HG03342 (cell line): ENCODE measurements around the gene BRPF1.
"Not testable (repeated sequence)": the region's sequence is repeated elsewhere in the genome, so short reads cannot be mapped to it uniquely, and the experiment has no call there.

ENCODE experiments used
- ATAC-seq: cut with Tn5 transposase; IDR thresholded peaks from one replicate; pipeline ENCODE4 v1.9.1; 2021; ENCODE audit warnings: mild to moderate bottlenecking, moderate library complexity; ENCODE audit not compliant: unreplicated experiment

The BRPF1 gene

DNA sequence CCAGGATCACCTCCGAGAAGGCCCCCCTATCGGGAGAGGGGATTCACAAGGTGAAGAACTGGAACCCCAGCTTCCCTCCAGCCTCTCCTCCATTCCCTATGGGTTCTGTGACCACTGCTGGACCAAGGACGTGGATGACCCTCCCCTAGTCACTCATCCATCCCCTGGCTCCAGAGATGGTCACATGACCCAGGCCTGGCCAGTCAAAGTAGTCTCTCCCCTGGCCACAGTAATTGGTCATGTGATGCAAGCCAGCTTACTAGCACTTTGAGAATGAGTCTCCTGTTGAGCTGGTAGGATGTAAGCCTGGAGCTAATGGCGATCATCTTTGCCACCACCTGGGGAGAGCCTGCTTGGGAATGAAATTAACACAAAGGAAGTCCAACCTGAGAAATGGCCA is 34.3 kb downstream of the BRPF1 start:
- no peak for ATAC-seq

DNA sequence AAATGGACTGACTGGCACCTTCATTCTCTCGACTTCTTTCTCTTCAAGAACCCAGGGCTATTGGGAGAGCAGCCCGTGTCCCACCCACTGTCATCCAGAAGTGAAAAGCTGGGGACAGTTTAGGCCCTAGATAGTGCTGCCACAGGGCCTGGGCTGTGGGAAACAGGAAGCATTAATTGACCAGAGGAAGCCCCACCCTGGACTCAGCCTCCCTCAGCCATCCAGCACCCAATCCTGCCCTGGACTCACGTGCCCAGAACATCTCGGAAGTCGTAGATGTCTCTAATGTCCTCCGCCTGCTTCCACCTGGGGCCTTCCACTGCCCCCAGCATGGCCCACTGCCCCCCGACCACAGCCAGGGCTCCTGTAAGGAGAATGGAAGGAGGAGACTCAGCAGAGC is 35.9 kb downstream of the BRPF1 start:
- no peak for ATAC-seq

DNA sequence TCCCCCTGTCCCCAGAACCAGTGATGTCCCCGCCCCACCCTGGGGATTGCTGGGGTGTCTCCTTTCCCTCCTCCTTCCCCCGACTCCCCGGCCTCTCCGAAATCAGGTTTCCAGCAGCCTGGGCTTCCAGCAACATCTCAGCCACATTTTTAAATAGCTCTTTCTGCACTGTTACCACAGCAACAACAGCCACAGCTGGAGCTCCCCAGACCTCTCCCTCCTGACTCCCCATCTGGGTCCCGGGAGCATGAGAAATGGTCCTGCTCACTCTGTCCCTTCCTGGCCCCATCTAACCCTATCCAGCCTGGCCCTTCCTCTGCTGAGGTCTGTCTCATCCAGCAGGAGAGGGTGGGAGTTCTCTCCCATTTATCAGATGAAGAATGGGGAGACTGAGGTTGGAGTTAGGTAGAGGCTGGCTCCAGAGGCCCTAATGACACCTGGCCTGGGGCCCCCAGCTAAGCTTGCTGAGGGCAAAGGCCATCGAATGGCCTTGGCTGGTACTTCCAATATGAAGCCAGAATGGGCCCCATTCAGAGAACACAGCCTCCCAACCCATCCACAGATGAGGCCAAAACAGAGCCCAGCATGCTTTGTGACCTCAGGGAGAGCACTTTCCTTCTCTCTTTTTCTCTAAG is 36.7 kb downstream of the BRPF1 start:
- ATAC-seq: no peak

DNA sequence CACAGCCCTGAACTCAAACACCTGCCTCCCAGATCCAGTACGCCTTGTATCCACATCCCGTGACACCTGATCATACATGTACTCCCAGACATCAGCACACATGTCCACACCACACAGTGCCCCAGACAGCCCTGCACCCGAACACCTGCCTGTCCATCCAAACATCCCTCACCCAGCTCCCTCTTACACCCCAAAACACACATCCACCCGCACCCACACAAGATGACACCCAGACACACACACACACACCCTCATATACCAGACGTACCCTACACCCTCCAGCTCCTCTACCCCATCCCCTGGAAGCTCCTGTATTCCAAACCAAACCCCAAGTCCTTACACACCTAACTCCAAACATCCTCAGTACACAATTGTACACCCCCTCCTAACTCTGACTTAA is 37.5 kb downstream of the BRPF1 start:
- no peak for ATAC-seq

DNA sequence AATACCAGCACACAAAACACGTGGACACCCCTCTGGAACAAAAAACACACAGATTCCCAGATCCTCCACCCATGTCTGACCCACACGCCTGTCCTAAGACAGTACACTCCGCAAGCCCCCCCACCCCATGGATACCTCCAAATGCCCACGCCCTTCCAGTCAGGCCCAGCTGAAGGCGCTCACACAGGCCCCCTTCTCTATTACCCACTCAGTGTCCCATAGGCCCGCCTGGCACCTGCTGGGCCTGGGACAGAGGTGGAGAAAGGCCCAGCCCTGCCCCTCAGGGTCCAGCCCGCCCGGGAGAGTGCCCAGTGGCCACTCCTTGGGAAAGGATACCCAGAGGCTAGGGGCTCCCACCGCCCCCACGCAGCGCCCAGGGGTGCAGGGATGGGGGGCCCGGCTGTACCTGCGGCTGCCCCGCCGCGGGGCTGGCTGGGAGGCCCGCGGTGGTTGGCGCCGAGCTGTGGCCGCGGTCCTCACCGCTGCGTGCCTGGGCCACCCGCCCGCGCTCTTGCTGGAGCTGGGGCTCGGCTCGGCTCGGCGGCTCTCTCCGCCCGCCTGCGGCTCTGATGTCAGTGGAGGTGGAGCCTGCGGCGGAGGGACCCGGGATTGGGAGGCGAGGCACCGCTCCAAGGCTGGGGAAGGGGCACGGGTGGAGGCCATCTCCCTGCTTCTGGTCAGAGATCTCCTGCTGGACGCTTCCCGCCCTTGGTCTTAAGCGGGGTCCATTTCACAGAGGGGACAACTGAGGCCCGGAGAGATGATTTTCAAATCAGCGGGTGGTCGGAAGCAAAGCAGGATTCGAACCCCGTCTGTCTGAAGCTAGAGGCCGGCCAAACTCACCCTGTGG is 38.1 kb downstream of the BRPF1 start, which contains the start of gene CAMK1:
Gene CAMK1, minus strand, starts transcription at position 522 of the 850 bp plus-strand sequence. CDS start 2,198 bp downstream, outside the sequence.
- peak; percentile 51 for ATAC-seq

DNA sequence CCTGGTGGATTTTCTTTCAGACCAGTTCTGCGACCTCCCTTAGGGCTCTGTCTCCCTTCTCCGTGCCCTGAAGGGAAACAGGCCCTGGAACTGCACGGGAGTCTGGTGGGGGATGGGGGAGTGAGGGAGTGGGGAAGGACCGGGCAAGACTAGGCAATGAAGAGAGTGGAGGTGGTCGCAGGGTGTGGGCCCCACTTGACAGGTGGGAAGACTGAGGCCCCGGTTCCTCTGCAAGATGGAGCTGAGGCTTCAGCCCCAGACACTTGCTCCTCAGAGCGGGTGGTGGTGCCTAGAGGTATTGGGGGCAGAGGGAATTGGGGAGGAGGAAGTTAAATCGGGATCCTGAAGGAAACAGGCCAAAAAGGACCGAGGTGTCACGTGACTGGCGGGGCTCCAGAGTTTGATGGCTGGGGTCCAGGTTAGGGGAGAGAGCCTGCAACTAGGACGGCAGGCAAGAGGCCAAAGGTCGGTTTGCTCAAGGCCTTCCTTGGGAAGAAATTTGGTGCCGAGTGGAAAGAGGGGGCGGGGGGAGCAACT is 38.8 kb downstream of the BRPF1 start:
- no peak for ATAC-seq

DNA sequence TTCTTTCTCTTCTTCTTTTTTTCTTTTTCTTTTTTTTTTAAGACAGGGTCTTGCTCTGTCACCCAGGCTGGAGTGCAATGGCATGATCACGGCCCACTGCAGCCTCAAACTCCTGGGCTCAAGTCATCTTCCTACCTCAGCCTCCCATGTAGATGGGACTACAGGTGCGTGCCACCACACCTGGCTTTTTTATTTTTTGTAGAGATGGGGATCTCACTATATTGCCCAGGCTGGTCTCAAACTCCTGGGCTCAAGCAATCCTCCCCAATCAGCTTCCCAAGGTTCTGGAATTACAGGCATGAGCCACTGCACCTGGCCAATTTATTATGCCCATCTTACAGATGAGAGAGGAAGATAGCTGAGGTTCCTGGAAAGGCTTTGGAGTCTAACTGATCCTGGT is 39.5 kb downstream of the BRPF1 start:
- ATAC-seq: not testable (repeated sequence)

DNA sequence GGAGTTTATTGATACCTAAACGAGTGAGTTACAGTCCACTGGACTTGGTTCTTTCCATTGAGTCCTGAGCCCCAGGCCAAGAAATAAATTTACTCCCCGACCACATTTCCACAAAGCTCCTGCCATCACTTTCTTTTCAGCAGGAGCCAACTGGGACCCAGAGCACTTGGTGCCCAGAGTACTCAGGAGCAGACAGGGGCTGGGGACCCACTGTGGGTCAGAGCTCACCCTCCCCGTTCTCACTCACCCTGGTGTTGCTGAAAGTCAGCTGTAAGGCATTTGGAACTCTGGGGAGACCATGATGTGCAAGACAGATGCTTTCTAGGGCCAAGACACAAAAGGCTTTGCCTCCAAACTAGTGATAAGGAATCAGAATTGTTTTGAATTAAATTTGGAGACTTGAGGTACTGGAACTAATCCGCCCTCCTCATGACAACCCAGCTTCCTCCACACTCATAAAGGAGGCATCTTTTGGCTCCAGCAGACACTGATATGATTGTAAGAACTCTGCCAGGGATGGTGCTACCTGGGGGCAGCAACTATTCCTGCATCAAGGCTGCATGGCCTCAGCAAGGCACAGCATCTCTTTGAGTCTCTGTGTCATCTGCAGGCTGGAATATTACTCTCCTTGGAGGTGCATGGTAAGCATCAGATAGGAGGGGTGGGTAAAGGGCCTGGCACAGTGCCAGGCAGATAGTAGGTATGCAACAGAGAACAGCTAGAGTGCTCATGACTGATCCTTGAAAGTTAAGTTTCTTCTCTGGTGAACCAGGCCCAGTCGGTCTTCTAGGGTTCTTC is 45.6 kb downstream of the BRPF1 start:
- ATAC-seq: no peak

DNA sequence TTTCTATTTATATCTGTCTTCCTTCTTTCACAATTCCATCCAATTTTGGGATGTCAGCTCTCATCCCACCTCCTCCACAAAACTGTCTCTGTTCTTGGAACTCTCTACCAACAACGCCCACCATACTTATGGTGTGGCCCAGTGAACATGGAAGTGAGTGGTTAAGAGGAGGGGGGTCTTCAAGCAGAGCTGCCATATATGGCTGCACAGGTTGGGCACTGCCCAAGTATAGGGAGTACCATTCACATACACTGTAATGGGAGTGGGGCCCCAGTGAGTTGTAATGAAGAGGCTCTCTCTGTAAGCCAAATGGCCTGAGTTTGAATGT is 46.1 kb downstream of the BRPF1 start:
- no peak for ATAC-seq

DNA sequence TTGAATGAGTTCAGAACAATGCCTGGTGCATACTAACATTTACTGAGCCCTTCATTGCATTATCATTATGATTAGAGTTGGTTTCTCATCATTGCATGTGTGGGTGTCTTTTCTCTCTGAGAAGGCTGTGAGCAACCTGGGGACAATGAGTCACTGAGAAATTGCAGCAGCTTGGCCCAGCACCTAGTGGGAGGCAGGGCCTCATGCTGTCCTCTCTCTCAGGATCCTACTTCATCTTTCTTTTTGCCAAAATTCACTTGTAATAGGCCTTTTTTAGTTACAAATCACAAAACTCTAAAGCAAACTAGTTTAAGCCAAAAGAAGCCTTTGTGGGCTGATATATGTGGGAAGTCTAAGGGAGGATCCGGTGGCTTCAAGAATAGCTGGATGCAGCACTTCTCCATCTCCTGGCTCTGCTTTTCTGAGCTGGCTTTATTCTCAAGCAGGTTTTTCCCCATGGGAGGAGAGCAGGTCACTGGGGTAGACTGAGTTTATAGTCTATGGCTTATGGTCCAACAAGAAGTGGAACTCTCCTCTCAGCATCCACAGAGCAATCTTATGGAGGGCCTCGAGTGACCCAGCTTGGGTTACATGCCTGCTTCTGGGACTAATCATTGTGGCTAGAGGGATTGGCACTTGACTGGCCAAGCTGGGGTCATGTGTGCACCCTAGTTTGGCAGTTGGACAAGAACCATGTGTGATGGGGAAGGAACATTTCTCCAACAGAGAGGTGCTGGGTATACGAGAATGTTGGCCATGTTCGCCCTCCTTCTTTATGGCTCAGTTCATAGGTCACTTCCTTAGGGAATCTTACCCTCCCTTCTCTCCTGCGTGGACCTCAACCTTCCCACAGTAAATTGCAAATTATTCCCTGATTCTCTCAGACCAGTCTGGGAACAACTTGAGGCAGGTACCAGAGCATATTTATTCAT is 46.9 kb downstream of the BRPF1 start:
- ATAC-seq: no peak

DNA sequence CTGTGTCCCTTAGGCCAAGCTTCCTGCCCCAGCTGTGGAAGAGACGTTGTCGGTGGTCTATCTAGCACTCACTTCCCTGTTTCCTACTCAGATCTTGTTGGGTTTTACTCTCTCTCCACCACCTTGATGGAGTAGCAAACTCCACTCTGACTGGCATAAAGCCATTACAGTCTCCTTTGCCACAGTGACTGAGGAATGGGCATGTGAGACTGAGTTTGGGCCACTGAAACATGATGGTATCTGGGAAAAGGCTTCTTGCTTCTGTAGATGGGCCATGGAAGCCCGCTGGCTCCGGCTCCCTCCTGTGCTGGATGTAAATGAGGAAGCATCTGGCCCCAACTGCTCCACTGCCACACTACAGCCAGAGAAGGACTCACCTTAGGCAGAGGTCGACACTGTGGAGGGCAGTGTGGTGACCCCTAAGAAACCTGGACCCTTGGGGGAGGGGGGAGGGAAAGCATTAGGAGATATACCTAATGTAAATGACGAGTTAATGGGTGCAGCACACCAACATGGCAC is 47.6 kb downstream of the BRPF1 start:
- ATAC-seq: no peak

DNA sequence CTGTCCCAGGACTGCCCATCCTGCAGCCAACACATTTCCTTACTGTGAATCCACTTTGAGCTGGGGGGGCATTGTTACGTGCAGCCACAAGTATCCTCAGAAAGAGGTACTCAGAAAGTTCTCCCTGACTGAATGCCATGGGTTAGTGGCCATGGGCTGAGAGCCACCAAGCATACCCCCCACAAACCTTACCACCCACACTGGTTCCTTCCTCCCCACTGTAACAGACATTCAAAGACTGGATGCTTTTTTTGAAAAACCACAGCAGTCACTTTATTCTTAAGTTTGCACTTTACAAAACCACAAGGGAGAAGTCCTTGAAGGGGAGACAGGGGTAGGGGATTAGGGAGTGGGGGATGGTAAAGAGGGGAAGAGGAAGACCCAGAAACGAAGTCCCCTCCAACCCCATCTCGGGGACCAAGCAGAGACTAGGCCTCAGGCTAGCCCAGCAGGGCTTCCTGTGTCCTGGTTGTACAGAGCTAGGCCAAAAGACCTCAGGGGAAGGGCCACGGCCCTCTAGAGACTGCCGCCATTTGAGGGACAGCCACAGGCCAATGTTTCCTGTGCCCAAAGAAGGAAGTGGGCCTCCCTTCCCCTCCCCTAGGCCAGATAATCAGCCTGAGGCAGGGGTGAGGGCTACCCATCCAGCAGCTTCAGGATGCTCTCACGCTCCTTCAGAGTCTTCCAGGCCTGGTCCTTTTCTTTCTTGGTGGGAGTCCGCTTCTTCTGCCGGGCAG is 48.4 kb downstream of the BRPF1 start:
- peak; percentile 53 for ATAC-seq

DNA sequence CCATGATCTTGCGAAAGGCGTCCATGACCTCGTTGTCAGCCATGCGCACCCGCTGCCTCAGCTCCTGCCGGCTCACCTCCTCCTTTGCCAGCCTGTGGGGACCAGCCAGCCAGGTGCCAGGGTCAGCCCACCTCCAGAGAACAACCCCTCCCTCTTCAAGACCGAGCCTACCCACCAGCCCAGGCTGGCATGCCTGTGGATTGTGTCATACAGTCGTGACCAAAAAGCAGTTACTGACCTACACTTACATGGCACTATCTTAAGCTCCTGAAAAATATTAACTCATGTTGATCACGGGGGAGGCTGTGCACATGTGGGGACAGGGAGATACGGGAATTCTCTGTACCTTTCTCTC is 48.9 kb downstream of the BRPF1 start:
- ATAC-seq: no peak

DNA sequence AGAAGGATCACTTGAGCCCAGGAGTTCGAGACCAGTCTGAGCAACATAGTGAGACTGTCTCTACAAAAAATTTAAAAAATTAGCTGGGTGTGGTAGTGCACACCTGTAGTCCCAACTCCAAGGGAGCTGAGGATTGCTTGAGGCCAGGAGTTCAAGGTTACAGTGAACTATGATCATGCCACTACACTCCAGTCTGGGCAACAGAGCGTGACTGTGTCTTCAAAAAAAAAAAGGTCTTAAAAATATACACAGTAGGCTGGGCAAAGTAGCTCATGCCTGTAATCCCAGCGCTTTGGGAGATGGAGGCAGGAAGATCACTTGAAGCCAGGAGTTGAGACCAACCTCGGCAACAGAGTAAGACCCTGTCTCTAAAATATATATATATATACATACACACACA is 49.4 kb downstream of the BRPF1 start:
- ATAC-seq: no peak

DNA sequence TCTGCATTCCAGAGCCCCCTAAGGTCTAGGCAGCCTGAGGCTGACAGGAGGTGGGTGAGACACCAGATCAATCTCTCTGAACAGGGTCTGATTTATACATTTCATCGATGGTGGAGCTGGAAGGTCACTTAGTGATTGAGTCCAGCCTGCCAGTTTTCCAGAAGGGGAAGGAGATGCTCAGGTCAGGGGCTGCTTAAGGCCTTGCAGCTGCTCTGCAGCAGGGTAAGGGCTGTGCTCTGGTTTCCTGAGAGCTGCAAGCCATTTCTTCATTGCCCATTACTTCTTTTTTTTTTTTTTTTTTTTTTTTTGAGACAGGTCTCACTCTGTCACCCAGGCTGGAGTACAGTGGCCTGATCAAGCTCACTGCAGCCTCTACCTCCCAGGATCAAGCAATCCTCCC is 50.0 kb downstream of the BRPF1 start:
- no peak for ATAC-seq

DNA sequence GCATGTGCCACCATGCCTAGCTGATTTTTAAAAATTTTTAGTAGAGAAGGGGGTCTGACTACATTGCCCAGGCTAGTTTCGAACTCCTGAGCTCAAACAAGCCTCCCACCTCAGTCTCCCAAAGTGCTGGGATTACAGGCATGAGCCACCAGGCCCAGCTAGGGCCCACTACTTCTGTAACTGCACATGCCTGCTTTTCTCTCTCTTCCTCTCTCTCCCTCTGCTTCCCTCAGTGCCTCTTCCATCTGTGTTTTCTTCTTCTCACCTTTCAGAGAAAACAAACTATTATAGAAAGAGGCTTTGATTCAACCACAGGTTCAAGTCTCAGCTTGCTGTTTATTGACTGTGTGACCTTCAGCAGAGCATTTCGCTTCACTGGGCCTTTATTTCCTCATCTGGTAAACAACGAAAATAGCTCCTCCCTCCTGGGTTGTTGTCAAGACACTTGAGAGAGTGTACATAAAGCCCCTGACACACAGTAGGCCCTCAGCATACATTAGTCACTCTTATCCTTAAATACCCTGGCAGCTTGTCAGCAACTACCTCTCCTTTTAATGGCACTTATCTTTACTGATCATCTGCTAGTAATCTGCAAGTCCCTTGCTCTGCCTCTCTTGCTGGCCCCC is 50.6 kb downstream of the BRPF1 start:
- ATAC-seq: no peak

DNA sequence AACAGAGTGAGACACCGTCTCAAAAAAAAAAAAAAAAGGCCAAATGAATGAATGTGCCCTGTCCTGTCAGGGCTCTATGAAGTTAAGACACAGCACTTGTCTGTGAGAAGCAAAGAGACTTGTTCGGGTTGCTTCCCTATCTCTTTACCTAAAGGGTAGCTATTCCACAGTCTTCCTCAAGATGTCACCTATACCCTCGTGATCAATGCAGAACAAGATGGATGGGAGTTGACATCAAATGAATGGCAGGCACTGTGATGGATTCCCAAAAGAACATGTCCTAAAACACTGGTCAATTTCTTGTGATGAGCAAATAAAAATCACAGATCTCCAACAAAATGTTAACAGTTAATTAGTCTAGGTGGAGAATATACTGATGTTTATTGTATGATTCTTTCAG is 51.2 kb downstream of the BRPF1 start:
- no peak for ATAC-seq

DNA sequence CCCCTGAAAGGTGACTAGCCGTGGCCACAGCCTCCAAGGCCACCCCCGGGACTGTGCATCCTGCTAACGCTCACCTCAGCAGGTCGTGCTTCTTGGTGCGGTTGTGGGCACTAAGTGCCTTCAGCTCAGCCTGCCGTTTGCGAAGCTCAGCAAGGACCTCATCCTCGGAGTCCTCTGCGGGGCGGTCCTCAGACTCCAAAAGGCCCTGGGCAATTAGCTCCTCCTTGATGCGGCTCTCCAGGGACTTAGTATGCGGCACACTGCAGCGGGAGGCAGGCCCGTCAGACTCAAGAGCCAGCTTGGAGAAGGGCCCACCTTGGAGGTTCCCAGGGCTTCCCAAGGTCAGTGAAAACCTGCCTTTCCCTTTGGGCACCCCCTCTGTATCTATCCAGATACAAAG is 52.4 kb downstream of the BRPF1 start:
- no peak for ATAC-seq

DNA sequence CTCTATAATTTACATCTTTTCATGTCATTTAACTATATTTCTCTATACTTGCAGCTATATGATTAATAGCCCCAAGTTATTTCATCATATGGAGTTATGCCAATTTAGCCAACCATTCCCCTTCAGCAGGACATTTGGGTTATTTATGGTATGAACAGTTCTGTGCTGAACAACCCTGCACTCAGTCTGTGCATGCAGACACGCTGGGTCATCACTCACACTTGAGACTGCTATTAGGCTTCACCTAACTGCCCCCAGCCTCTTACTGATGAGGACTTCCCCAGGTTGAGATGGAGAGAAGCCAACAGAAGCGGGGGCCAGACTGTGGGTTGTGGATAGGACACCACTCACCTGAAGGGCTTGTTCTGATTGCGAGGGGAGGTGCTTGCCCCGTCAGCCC is 53.4 kb downstream of the BRPF1 start:
- no peak for ATAC-seq
